22Rv1 (cell line): ENCODE results near the gene MAFF.
A peak's percentile ranks its signal among the peaks of the same experiment; 100 is the strongest.

Experiments used
- H3K27ac ChIP-seq: fragments of 450-650 bp; 2 replicates; pipeline ENCODE4 v1.5.1; 2017
- ZFX ChIP-seq: fragments of 450-650 bp; IDR thresholded peaks from 2 replicates; pipeline ENCODE4 v1.6.1; 2017; ENCODE audit warnings: antibody characterized with exemption, borderline replicate concordance
- TF ChIP-seq, protein P1 (sequence below): fragments of 450-650 bp; IDR thresholded peaks from 2 replicates; pipeline ENCODE4 v1.5.1; 2017; ENCODE audit warnings: mild to moderate bottlenecking

Gene MAFF

DNA sequence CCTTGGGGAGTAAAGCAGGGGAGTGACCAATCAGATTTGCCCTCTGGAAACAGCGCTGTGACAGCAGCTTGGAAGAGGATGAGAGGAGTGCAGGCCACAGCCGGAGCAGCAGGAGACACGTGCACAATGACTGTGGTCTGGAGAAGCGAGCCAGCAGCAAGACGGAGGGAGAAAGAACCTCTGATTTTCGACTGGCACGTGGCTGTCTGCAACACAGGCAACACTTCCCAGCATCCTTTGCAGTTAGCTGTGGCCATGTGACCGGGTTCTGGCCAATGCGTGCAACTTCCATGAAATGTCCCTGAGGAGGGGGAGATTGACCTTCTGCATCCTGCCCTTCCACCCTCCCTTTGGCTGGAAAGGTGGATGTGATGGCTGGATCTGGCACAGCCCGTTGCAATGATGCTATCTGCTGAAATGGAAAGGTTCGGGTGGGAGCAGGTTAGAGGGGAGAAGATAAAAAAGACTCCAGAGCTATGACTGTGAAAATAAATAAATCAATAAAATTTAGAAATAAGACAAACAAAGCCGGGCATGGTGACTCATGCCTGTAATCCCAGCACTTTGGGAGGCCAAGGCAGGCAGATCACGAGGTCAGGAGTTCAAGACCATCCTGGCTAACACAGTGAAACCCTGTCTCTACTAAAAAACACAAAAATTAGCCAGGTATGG, 35.7 kb upstream of the MAFF start:
- TF ChIP-seq, protein P1, sequence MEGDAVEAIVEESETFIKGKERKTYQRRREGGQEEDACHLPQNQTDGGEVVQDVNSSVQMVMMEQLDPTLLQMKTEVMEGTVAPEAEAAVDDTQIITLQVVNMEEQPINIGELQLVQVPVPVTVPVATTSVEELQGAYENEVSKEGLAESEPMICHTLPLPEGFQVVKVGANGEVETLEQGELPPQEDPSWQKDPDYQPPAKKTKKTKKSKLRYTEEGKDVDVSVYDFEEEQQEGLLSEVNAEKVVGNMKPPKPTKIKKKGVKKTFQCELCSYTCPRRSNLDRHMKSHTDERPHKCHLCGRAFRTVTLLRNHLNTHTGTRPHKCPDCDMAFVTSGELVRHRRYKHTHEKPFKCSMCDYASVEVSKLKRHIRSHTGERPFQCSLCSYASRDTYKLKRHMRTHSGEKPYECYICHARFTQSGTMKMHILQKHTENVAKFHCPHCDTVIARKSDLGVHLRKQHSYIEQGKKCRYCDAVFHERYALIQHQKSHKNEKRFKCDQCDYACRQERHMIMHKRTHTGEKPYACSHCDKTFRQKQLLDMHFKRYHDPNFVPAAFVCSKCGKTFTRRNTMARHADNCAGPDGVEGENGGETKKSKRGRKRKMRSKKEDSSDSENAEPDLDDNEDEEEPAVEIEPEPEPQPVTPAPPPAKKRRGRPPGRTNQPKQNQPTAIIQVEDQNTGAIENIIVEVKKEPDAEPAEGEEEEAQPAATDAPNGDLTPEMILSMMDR = no peak
- no peak for TF ChIP-seq ZFX
- H3K27ac ChIP-seq = no peak overlapping the region

GRCh38 chr22:38167988-38168407, 33.8 kb upstream of the MAFF start:
- H3K27ac ChIP-seq = no peak overlapping the region
- no peak for TF ChIP-seq ZFX
- TF ChIP-seq, protein P1 = no peak

DNA sequence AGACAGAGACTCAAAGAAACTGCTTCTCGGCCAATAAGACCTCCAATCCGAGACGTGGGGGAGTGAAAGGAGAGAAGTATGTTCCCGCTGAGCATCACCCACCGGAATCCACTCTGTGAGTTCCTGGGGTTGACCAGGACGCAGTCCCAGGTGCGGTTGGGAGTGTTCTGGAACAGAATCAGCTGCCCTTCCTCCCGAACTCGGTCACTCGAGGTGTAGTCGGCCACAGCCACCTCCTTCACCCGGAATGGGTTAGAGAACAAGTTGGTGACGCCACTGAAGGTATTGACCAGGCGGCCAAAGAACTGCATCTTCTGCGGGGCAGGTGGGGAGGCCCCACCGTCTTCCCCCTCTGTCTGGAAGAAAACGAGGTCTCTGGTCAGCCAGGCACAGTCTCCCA, 32.7 kb upstream of the MAFF start:
- no peak overlapping the region for H3K27ac ChIP-seq
- TF ChIP-seq ZFX = no peak

GRCh38 chr22:38170469-38170868, 31.3 kb upstream of the MAFF start:
- TF ChIP-seq, protein P1 = no peak
- TF ChIP-seq ZFX = no peak
- no peak overlapping the region for H3K27ac ChIP-seq

DNA sequence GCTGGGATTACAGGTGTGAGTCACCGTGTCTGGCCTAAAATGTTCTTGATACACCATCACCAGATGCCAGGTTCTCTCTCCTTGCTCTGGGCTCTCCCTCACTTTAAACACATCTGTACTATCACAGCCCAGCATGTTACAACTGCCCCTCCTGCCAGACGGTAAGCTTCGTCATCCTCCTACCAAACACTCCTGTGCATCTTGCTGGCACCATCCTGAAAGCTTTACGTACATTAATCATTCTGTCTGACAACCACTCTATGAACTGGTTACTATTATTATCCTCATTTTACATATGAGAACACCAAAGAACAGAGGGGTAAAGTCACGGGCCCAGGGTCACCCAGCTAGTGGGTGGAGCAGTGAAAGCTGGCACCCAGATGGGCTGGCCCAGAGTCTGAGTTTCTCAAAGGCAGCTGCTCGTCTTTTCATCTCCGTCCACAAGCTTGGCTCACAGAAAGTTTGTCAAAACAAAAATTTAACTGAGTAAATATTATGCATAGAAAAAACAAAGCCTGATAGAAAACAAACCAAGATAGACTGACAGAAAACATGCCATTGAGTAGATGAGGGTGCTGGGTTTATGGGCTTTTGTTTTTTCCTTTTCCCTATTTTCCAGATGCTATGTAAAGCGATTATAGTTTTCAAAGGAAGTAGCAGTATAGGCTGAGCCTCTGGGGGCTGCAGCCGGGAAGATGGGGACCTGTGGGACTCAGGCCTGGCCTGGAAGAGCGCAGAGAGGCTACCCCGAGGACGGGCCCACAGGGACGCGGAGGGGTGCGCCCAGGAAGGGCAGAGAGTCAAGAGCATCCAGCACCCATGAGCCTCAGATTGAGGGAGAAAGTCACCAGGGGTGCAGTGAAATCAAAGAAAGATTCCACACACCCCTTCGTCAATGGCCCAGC, 29.6 kb upstream of the MAFF start:
- 0 out of 2 replicates have a peak overlapping the region, but pooled peaks have one; percentile 9 for H3K27ac ChIP-seq
- TF ChIP-seq ZFX = no peak
- TF ChIP-seq, protein P1 = no peak

GRCh38 chr22:38172832-38173640, 28.8 kb upstream of the MAFF start:
- no peak for TF ChIP-seq ZFX
- TF ChIP-seq, protein P1 = no peak
- H3K27ac ChIP-seq = 0 out of 2 replicates have a peak overlapping the region, but pooled peaks have one; percentile 9

DNA sequence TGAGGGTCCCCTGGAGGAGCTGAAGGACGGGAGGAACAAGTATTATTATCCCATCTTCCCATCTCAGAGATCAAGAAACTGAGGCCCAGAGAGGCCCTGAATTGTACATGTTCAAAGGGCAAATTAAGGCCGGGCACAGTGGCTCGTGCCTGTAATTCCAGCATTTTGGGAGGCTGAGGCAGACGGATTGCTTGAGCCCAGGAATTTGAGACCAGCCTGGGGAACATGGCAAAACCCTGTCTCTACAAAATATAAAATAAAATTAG, 28.2 kb upstream of the MAFF start:
- H3K27ac ChIP-seq = no peak overlapping the region
- TF ChIP-seq, protein P1 = no peak
- TF ChIP-seq ZFX = no peak
